ENCODE results near the gene ZNF235. TPM values are rescaled to one million over a fixed set of nuclear protein-coding genes. Genes with fewer than 3 reads are reported as not detected.
"Not testable (repeated sequence)": the region's sequence is repeated elsewhere in the genome, so short reads cannot be mapped to it uniquely, and the experiment has no call there.

Gene ZNF235
- total and polyA plus RNA-seq, 4 experiments from 2014 or later, result 1.9 to 15.9 (median 9.0) TPM

GRCh38 chr19:44258835-44259413 lies 45.9 kb downstream of the ZNF235 start:
- H3K27ac ChIP-seq (ENCODE audit: low read depth, low read length), result no peak overlapping the region
- no peaks in the 10 kb centered on the region for H3K36me3 ChIP-seq (ENCODE audit: insufficient read depth, low read length)
- H3K4me1 ChIP-seq (ENCODE audit: insufficient read depth, low read length), result no peaks in the 10 kb centered on the region
- H3K27me3 ChIP-seq (ENCODE audit: insufficient read depth, low read length), result no peaks in the 10 kb centered on the region
- H3K9me3 ChIP-seq (ENCODE audit: control insufficient read depth in 1 of 2, low read length in 2 of 2), result peaks cover 0 to 26% of the 10 kb centered on the region in 2 donors
- H3K27ac Mint-ChIP-seq, result no peak overlapping the region
- H3K4me3 ChIP-seq (ENCODE audit: low read length in 2 of 2), result no peak overlapping the region
- CTCF ChIA-PET (ENCODE audit: partially characterized antibody), result no interaction called here
- DNase-seq, result no peak
- H3K4me3 Mint-ChIP-seq, result no peak overlapping the region
- POLR2A ChIA-PET (ENCODE audit: partially characterized antibody), result no interaction called here
- H3K27me3 Mint-ChIP-seq, result no peaks in the 10 kb centered on the region
- peaks cover 0 to 11% (median 5%) of the 10 kb centered on the region in 4 donors for H3K4me1 Mint-ChIP-seq
- intact Hi-C loops (cut with micrococcal nuclease), result no loop called here
- peaks cover 4 to 93% (median 86%) of the 10 kb centered on the region in 8 donors for H3K9me3 Mint-ChIP-seq
- peaks cover 43 to 51% of the 10 kb centered on the region in 2 donors for H3K36me3 Mint-ChIP-seq

- H3K36me3 Mint-ChIP-seq, result peaks cover 46 to 56% of the 10 kb centered on the region in 2 donors
- ChIA-PET POLR2A (ENCODE audit: partially characterized antibody) (no interaction called here), CTCF (ENCODE audit: partially characterized antibody) (no interaction called here)
- Histone ChIP-seq H3K36me3 (ENCODE audit: insufficient read depth, low read length) (no peaks in the 10 kb centered on the region), H3K4me1 (ENCODE audit: insufficient read depth, low read length) (no peaks in the 10 kb centered on the region), H3K27ac (ENCODE audit: low read depth, low read length) (no peak overlapping the region), H3K4me3 (ENCODE audit: low read length in 2 of 2) (no peak overlapping the region), H3K27me3 (ENCODE audit: insufficient read depth, low read length) (no peaks in the 10 kb centered on the region), H3K9me3 (ENCODE audit: control insufficient read depth in 1 of 2, low read length in 2 of 2) (peaks cover 0 to 31% of the 10 kb centered on the region in 2 donors)
- H3K27me3 Mint-ChIP-seq, result no peaks in the 10 kb centered on the region
- intact Hi-C loops (cut with micrococcal nuclease), result no loop called here
- no peak overlapping the region for H3K27ac Mint-ChIP-seq
- H3K9me3 Mint-ChIP-seq, result peaks cover 4 to 94% (median 88%) of the 10 kb centered on the region in 8 donors
- no peak for DNase-seq
- H3K4me3 Mint-ChIP-seq, result no peak overlapping the region
- peaks cover 0 to 11% (median 5%) of the 10 kb centered on the region in 4 donors for H3K4me1 Mint-ChIP-seq
Measured at GRCh38 chr19:44258136-44258535, 46.7 kb downstream of the ZNF235 start.

- intact Hi-C loops (cut with micrococcal nuclease), result no loop called here
- POLR2A ChIA-PET (ENCODE audit: partially characterized antibody), result no interaction called here
Measured at GRCh38 chr19:44255705-44256411, 49.0 kb downstream of the ZNF235 start.

GRCh38 chr19:44254496-44254895 lies 50.3 kb downstream of the ZNF235 start:
- Histone ChIP-seq H3K9me3 (ENCODE audit: control insufficient read depth in 1 of 2, low read length in 2 of 2) (peaks cover 0 to 34% of the 10 kb centered on the region in 2 donors), H3K36me3 (ENCODE audit: insufficient read depth, low read length) (no peaks in the 10 kb centered on the region), H3K27me3 (ENCODE audit: insufficient read depth, low read length) (no peaks in the 10 kb centered on the region), H3K27ac (ENCODE audit: low read depth, low read length) (no peak overlapping the region), H3K4me1 (ENCODE audit: insufficient read depth, low read length) (no peaks in the 10 kb centered on the region), H3K4me3 (ENCODE audit: low read length in 2 of 2) (no peak overlapping the region)
- Mint-ChIP-seq H3K27me3 (no peaks in the 10 kb centered on the region), H3K4me1 (no peaks in the 10 kb centered on the region), H3K36me3 (peaks cover 59 to 68% of the 10 kb centered on the region in 2 donors), H3K4me3 (no peak overlapping the region), H3K9me3 (peaks cover 4 to 98% (median 93%) of the 10 kb centered on the region in 8 donors), H3K27ac (no peak overlapping the region)
- DNase-seq, result no peak
- intact Hi-C loops (cut with micrococcal nuclease), result no loop called here
- POLR2A ChIA-PET (ENCODE audit: partially characterized antibody), result no interaction called here
- CTCF ChIA-PET (ENCODE audit: partially characterized antibody), result no interaction called here

More at GRCh38 chr19:44255705-44256411, 49.0 kb downstream of the ZNF235 start:
- DNase-seq, result no peak
- H3K36me3 ChIP-seq (ENCODE audit: insufficient read depth, low read length), result no peaks in the 10 kb centered on the region
- peaks cover 0 to 29% of the 10 kb centered on the region in 2 donors for H3K9me3 ChIP-seq (ENCODE audit: control insufficient read depth in 1 of 2, low read length in 2 of 2)
- Mint-ChIP-seq H3K36me3 (peaks cover 53 to 63% of the 10 kb centered on the region in 2 donors), H3K4me1 (peaks cover 0 to 11% (median 5%) of the 10 kb centered on the region in 4 donors), H3K27ac (no peak overlapping the region), H3K27me3 (no peaks in the 10 kb centered on the region), H3K4me3 (no peak overlapping the region), H3K9me3 (peaks cover 4 to 98% (median 91%) of the 10 kb centered on the region in 8 donors)
- no peaks in the 10 kb centered on the region for H3K4me1 ChIP-seq (ENCODE audit: insufficient read depth, low read length)
- no peaks in the 10 kb centered on the region for H3K27me3 ChIP-seq (ENCODE audit: insufficient read depth, low read length)
- H3K27ac ChIP-seq (ENCODE audit: low read depth, low read length), result no peak overlapping the region
- CTCF ChIA-PET (ENCODE audit: partially characterized antibody), result no interaction called here
- H3K4me3 ChIP-seq (ENCODE audit: low read length in 2 of 2), result no peak overlapping the region

- H3K9me3 Mint-ChIP-seq, result peaks cover 4 to 99% (median 97%) of the 10 kb centered on the region in 8 donors
- H3K4me1 Mint-ChIP-seq; H3K27ac Mint-ChIP-seq; H3K4me1 ChIP-seq (ENCODE audit: insufficient read depth, low read length); CTCF ChIA-PET (ENCODE audit: partially characterized antibody); POLR2A ChIA-PET (ENCODE audit: partially characterized antibody); DNase-seq; H3K36me3 ChIP-seq (ENCODE audit: insufficient read depth, low read length); intact Hi-C loops (cut with micrococcal nuclease); H3K4me3 Mint-ChIP-seq; H3K27me3 ChIP-seq (ENCODE audit: insufficient read depth, low read length); H3K27ac ChIP-seq (ENCODE audit: low read depth, low read length); H3K27me3 Mint-ChIP-seq; H3K4me3 ChIP-seq (ENCODE audit: low read length in 2 of 2): not testable (repeated sequence)
- H3K9me3 ChIP-seq (ENCODE audit: control insufficient read depth in 1 of 2, low read length in 2 of 2), result peaks cover 0 to 38% of the 10 kb centered on the region in 2 donors
- H3K36me3 Mint-ChIP-seq, result peaks cover 64 to 73% of the 10 kb centered on the region in 2 donors
Measured at GRCh38 chr19:44253392-44253791, 51.4 kb downstream of the ZNF235 start.

GRCh38 chr19:44252332-44252731 lies 52.5 kb downstream of the ZNF235 start:
- H3K27ac ChIP-seq (ENCODE audit: low read depth, low read length); POLR2A ChIA-PET (ENCODE audit: partially characterized antibody); H3K4me3 ChIP-seq (ENCODE audit: low read length in 2 of 2); H3K4me1 Mint-ChIP-seq; intact Hi-C loops (cut with micrococcal nuclease); H3K36me3 ChIP-seq (ENCODE audit: insufficient read depth, low read length); DNase-seq; H3K27me3 ChIP-seq (ENCODE audit: insufficient read depth, low read length); H3K4me1 ChIP-seq (ENCODE audit: insufficient read depth, low read length); H3K27ac Mint-ChIP-seq; H3K27me3 Mint-ChIP-seq; H3K4me3 Mint-ChIP-seq; CTCF ChIA-PET (ENCODE audit: partially characterized antibody): not testable (repeated sequence)
- peaks cover 60 to 68% of the 10 kb centered on the region in 2 donors for H3K36me3 Mint-ChIP-seq
- peaks cover 0 to 41% of the 10 kb centered on the region in 2 donors for H3K9me3 ChIP-seq (ENCODE audit: control insufficient read depth in 1 of 2, low read length in 2 of 2)
- peaks cover 0 to 99% (median 94%) of the 10 kb centered on the region in 8 donors for H3K9me3 Mint-ChIP-seq

GRCh38 chr19:44236384-44236783 lies 68.4 kb downstream of the ZNF235 start:
- peaks cover 3 to 98% (median 84%) of the 10 kb centered on the region in 8 donors for H3K9me3 Mint-ChIP-seq
- Histone ChIP-seq H3K36me3 (ENCODE audit: insufficient read depth, low read length) (peaks cover 50% of the 10 kb centered on the region), H3K27ac (ENCODE audit: low read depth, low read length) (no peak overlapping the region), H3K27me3 (ENCODE audit: insufficient read depth, low read length) (no peaks in the 10 kb centered on the region), H3K4me1 (ENCODE audit: insufficient read depth, low read length) (no peaks in the 10 kb centered on the region), H3K9me3 (ENCODE audit: control insufficient read depth in 1 of 2, low read length in 2 of 2) (peaks cover 15 to 63% of the 10 kb centered on the region in 2 donors), H3K4me3 (ENCODE audit: low read length in 2 of 2) (peak overlapping the region in 1 of 2 donors; percentile 4)
- no peaks in the 10 kb centered on the region for H3K27me3 Mint-ChIP-seq
- H3K4me3 Mint-ChIP-seq, result no peak overlapping the region
- DNase-seq, result no peak
- CTCF ChIA-PET (ENCODE audit: partially characterized antibody), result no interaction called here
- POLR2A ChIA-PET (ENCODE audit: partially characterized antibody), result no interaction called here
- intact Hi-C loops (cut with micrococcal nuclease), result no loop called here
- peaks cover 73 to 74% of the 10 kb centered on the region in 2 donors for H3K36me3 Mint-ChIP-seq
- no peaks in the 10 kb centered on the region for H3K4me1 Mint-ChIP-seq
- no peak overlapping the region for H3K27ac Mint-ChIP-seq

Data from CD4-positive, alpha-beta memory T cell (primary cell).